ENCODE data around the gene SERINC4.
A peak's percentile ranks its signal among the peaks of the same experiment; 100 is the strongest.

SERINC4 gene

GRCh38 chr15:43749690-43750345 lies 50.2 kb downstream of the SERINC4 start:
- DNase-seq (ENCODE audit: low spot score), result peak; percentile 21

- DNase-seq (ENCODE audit: low spot score), result no peak
These were observed 51.6 kb downstream of the SERINC4 start for GRCh38 chr15:43748376-43748775.

GRCh38 chr15:43746903-43747309 lies 53.1 kb downstream of the SERINC4 start:
- DNase-seq (ENCODE audit: low spot score), result peak; percentile 50

- peak; percentile 93 for DNase-seq (ENCODE audit: low spot score)
These were observed 53.6 kb downstream of the SERINC4 start, which contains the start of gene PDIA3 for GRCh38 chr15:43746245-43746902. Gene PDIA3 (plus strand): TSS chr15:43746438. CDS start chr15:43746540, 102 bp downstream.
